ENCODE results near the gene POP4.

DNA sequence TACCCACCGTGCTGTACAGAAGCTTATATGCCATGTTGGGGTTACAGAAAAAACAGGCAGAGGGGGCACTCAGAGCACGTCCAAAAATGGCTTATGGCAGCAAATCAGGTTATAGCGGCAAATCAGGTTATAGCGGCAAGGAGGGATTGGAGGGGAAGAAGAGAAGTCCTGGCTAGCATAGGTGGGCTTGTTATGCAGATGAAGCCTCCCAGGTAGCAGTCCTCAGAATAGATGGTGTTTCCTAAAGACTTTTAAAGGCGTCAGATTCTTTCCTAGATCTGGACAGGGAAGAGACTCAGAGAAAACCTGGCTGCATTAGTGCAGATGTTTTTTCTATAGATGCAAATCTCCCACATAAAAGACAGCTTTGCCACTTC lies 39.4 kb downstream of the POP4 start:
- no peak for TF ChIP-seq EZH2 (IDR thresholded peaks at IDR 0.05; ENCODE audit: insufficient read depth, low read length)
- TF ChIP-seq, protein P1, sequence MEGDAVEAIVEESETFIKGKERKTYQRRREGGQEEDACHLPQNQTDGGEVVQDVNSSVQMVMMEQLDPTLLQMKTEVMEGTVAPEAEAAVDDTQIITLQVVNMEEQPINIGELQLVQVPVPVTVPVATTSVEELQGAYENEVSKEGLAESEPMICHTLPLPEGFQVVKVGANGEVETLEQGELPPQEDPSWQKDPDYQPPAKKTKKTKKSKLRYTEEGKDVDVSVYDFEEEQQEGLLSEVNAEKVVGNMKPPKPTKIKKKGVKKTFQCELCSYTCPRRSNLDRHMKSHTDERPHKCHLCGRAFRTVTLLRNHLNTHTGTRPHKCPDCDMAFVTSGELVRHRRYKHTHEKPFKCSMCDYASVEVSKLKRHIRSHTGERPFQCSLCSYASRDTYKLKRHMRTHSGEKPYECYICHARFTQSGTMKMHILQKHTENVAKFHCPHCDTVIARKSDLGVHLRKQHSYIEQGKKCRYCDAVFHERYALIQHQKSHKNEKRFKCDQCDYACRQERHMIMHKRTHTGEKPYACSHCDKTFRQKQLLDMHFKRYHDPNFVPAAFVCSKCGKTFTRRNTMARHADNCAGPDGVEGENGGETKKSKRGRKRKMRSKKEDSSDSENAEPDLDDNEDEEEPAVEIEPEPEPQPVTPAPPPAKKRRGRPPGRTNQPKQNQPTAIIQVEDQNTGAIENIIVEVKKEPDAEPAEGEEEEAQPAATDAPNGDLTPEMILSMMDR (IDR thresholded peaks at IDR 0.05; ENCODE audit: insufficient read depth, low read depth, low read length) = no peak
